Parathyroid adenoma (tissue), 2 donors: ENCODE results near the gene TRNAU1AP.
"Not testable (repeated sequence)": the region's sequence is repeated elsewhere in the genome, so short reads cannot be mapped to it uniquely, and the experiment has no call there.

Experiments
- H2AFZ ChIP-seq: fragments of 300-600 bp; sonication (generic); one replicate; pipeline ENCODE4 v1.7.0; 2017; ENCODE audit warnings: antibody characterized with exemption, mild to moderate bottlenecking
- H3K27ac ChIP-seq: fragments of 300-600 bp; sonication (generic); one replicate; pipeline ENCODE4 v1.7.0; 2017
- H3K27me3 ChIP-seq: fragments of 300-600 bp; sonication (generic); one replicate; pipeline ENCODE4 v1.7.0; 2017; ENCODE audit warnings: low read length; ENCODE audit not compliant: control insufficient read depth, insufficient read depth
- H3K36me3 ChIP-seq: fragments of 300-600 bp; sonication (generic); one replicate; pipeline ENCODE4 v1.7.0; 2017; ENCODE audit warnings: low read length; ENCODE audit not compliant: control insufficient read depth, insufficient read depth
- H3K4me1 ChIP-seq: fragments of 300-600 bp; sonication (generic); one replicate; pipeline ENCODE4 v1.7.0; 2017; ENCODE audit warnings: control low read depth
- H3K4me2 ChIP-seq: fragments of 300-600 bp; sonication (generic); one replicate; pipeline ENCODE4 v1.7.0; 2017; ENCODE audit warnings: low read length
- H3K4me3 ChIP-seq: fragments of 300-600 bp; sonication (generic); one replicate; pipeline ENCODE4 v1.7.0; 2017; ENCODE audit warnings: low read depth, low read length
- H3K79me2 ChIP-seq: fragments of 300-600 bp; sonication (generic); one replicate; pipeline ENCODE4 v1.7.0; 2017; ENCODE audit warnings: control low read depth
- H3K9ac ChIP-seq: fragments of 300-600 bp; sonication (generic); one replicate; pipeline ENCODE4 v1.7.0; 2017; ENCODE audit warnings: mild to moderate bottlenecking
- H3K9me3 ChIP-seq: fragments of 300-600 bp; sonication (generic); one replicate; pipeline ENCODE4 v1.7.0; 2017; ENCODE audit warnings: low read length; ENCODE audit not compliant: control insufficient read depth
- CTCF ChIP-seq: fragments of 300-600 bp; sonication (generic); IDR thresholded peaks from one replicate; pipeline ENCODE4 v1.7.0; 2017; ENCODE audit warnings: antibody characterized with exemption, mild to moderate bottlenecking
- donor health status: primary hyperparathyroidism.

TRNAU1AP gene

GRCh38 chr1:28565040-28565439, 12.2 kb downstream of the TRNAU1AP start:
- H3K4me1 ChIP-seq: no peaks in the 10 kb centered on the region
- no peaks in the 10 kb centered on the region for H3K27me3 ChIP-seq
- no peak overlapping the region for H3K4me2 ChIP-seq
- no peak overlapping the region for H3K4me3 ChIP-seq
- H3K27ac ChIP-seq: no peak overlapping the region
- no peaks in the 10 kb centered on the region for H3K79me2 ChIP-seq
- H2AFZ ChIP-seq: no peak overlapping the region
- H3K36me3 ChIP-seq: no peaks in the 10 kb centered on the region
- TF ChIP-seq CTCF: no peak
- H3K9ac ChIP-seq: no peak overlapping the region
- H3K9me3 ChIP-seq: no peaks in the 10 kb centered on the region

- no peak for TF ChIP-seq CTCF
- Histone ChIP-seq H3K4me1 (no peaks in the 10 kb centered on the region), H3K36me3 (no peaks in the 10 kb centered on the region), H3K27ac (no peak overlapping the region), H3K4me3 (no peak overlapping the region), H3K27me3 (no peaks in the 10 kb centered on the region), H3K79me2 (no peaks in the 10 kb centered on the region), H3K9me3 (no peaks in the 10 kb centered on the region), H3K9ac (no peak overlapping the region), H3K4me2 (no peak overlapping the region), H2AFZ (no peak overlapping the region)
These were observed 12.8 kb downstream of the TRNAU1AP start for GRCh38 chr1:28565726-28566125.

GRCh38 chr1:28566931-28567330, 14.0 kb downstream of the TRNAU1AP start:
- no peaks in the 10 kb centered on the region for H3K27me3 ChIP-seq
- no peak overlapping the region for H3K27ac ChIP-seq
- H3K9me3 ChIP-seq: no peaks in the 10 kb centered on the region
- H2AFZ ChIP-seq: no peak overlapping the region
- no peaks in the 10 kb centered on the region for H3K79me2 ChIP-seq
- TF ChIP-seq CTCF: no peak
- H3K4me3 ChIP-seq: no peak overlapping the region
- H3K4me2 ChIP-seq: no peak overlapping the region
- no peak overlapping the region for H3K9ac ChIP-seq
- H3K4me1 ChIP-seq: no peaks in the 10 kb centered on the region
- no peaks in the 10 kb centered on the region for H3K36me3 ChIP-seq

GRCh38 chr1:28571911-28572310, 19.0 kb downstream of the TRNAU1AP start:
- H3K36me3 ChIP-seq: no peaks in the 10 kb centered on the region
- H3K4me2 ChIP-seq: no peak overlapping the region
- H3K27ac ChIP-seq: no peak overlapping the region
- H3K27me3 ChIP-seq: no peaks in the 10 kb centered on the region
- no peak for TF ChIP-seq CTCF
- H3K9me3 ChIP-seq: no peaks in the 10 kb centered on the region
- no peaks in the 10 kb centered on the region for H3K4me1 ChIP-seq
- no peaks in the 10 kb centered on the region for H3K79me2 ChIP-seq
- H3K4me3 ChIP-seq: no peak overlapping the region
- H2AFZ ChIP-seq: no peak overlapping the region
- H3K9ac ChIP-seq: no peak overlapping the region

GRCh38 chr1:28572891-28573290, 20.0 kb downstream of the TRNAU1AP start:
- not testable (repeated sequence) for H3K4me3 ChIP-seq, H3K9me3 ChIP-seq, H3K36me3 ChIP-seq, H3K79me2 ChIP-seq, H2AFZ ChIP-seq, H3K27ac ChIP-seq, H3K4me1 ChIP-seq, H3K27me3 ChIP-seq, H3K4me2 ChIP-seq, H3K9ac ChIP-seq
